Osteoblast (primary cell): ENCODE data around the gene MAN2C1. TPM values are rescaled to one million over a fixed set of nuclear protein-coding genes. Genes with fewer than 3 reads are reported as not detected.

ENCODE experiments used
- DNase-seq: peaks from one replicate; pipeline ENCODE4 v3.0.0; 2011; ENCODE audit warnings: low spot score, mixed read lengths; ENCODE audit not compliant: insufficient read length; ENCODE audit errors: missing footprints
- H2AFZ ChIP-seq: 2 replicates; pipeline ENCODE4 v1.6.0; 2011; ENCODE audit warnings: mild to moderate bottlenecking, low read length
- H3K27ac ChIP-seq: 2 replicates; pipeline ENCODE4 v1.5.1; 2011; ENCODE audit warnings: mild to moderate bottlenecking, low read depth, low read length, moderate library complexity
- H3K27me3 ChIP-seq: 2 replicates; pipeline ENCODE4 v1.6.0; 2012; ENCODE audit warnings: mild to moderate bottlenecking, control low read depth, inconsistent platforms, low read length, moderate library complexity; ENCODE audit not compliant: insufficient read depth
- H3K36me3 ChIP-seq: 2 replicates; pipeline ENCODE4 v1.5.1; 2011; ENCODE audit warnings: mild to moderate bottlenecking, low read length, control low read depth, moderate library complexity; ENCODE audit not compliant: insufficient read depth
- H3K4me1 ChIP-seq: 2 replicates; pipeline ENCODE4 v1.5.1; 2011; ENCODE audit warnings: mild to moderate bottlenecking, low read length, control low read depth, moderate library complexity; ENCODE audit not compliant: insufficient read depth
- H3K4me2 ChIP-seq: 2 replicates; pipeline ENCODE4 v1.6.0; 2011; ENCODE audit warnings: mild to moderate bottlenecking, low read length; ENCODE audit not compliant: insufficient read depth
- H3K4me3 ChIP-seq: fragments of 200-600 bp; sonication (generic); 3 replicates; pipeline ENCODE4 v1.5.1; 2012; ENCODE audit warnings: mild to moderate bottlenecking, low read length, inconsistent platforms; ENCODE audit not compliant: insufficient read depth
- H3K79me2 ChIP-seq: 2 replicates; pipeline ENCODE4 v1.6.0; 2012; ENCODE audit warnings: mild to moderate bottlenecking, low read length, control low read depth, inconsistent platforms; ENCODE audit not compliant: insufficient read depth
- H3K9me3 ChIP-seq: 2 replicates; pipeline ENCODE4 v1.5.1; 2011; ENCODE audit warnings: low read depth, low read length, control low read depth
- H4K20me1 ChIP-seq: 2 replicates; pipeline ENCODE4 v1.6.0; 2012; ENCODE audit warnings: mild to moderate bottlenecking, low read length, control low read depth; ENCODE audit not compliant: insufficient read depth
- total RNA-seq: library from RNA; depleted of rRNA; stranded (reverse); fragments of >200 nt; gene quantifications from 2 replicates; pipeline ENCODE4 v1.2.3, GENCODE V29; 2012
- TF ChIP-seq, protein P1 (sequence below): IDR thresholded peaks from 2 replicates; pipeline ENCODE4 v1.5.1; 2011; ENCODE audit warnings: mild to moderate bottlenecking, low read depth, low read length, moderate library complexity; ENCODE audit errors: extremely low read depth

The MAN2C1 gene
- total RNA-seq, 1 donor = 123 TPM

DNA sequence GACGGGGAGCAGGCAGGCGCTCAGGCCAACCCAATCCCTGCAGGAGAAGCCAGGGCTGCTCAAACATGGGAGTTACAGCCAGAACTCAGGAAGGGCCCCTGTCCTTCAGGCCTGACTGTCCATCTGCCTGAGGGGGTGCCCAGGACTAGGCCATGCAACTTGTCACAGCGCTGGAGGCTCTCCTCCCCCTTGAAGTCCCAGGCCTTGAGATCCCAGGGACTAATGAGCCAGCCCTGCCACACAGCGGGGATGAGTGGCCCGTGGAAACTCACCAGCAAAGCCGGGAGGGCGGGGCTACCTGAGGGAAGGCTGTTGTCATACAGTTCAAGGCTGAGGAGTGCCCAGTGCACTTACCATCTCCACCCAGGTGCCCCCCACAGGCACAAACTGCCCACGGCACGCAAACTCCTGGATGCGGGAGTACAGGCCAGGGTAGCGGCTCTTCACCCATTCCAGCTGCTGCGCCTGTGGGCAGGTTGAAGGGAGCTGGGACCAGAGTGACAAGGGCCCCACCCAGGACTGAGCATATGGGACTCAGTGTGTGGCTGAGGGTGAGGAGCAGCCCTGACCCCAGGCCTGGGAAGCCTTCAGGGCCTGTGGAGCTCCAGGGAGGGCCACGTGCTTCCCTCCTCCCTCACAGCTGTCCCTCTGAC is 6.3 kb downstream of the MAN2C1 start:
- peaks cover under 1% of the 10 kb centered on the region for H3K4me1 ChIP-seq

GRCh38 chr15:75361361-75361988 is 6.9 kb downstream of the MAN2C1 start:
- Histone ChIP-seq H4K20me1 (no peaks in the 10 kb centered on the region), H3K79me2 (no peaks in the 10 kb centered on the region), H3K27me3 (no peaks in the 10 kb centered on the region), H3K4me2 (no peak overlapping the region), H3K4me1 (no peaks in the 10 kb centered on the region), H3K9me3 (no peaks in the 10 kb centered on the region), H3K27ac (no peak overlapping the region), H3K4me3 (no peak overlapping the region), H2AFZ (no peak overlapping the region), H3K36me3 (peaks cover 67% of the 10 kb centered on the region)
- DNase-seq = no peak
- TF ChIP-seq, protein P1, sequence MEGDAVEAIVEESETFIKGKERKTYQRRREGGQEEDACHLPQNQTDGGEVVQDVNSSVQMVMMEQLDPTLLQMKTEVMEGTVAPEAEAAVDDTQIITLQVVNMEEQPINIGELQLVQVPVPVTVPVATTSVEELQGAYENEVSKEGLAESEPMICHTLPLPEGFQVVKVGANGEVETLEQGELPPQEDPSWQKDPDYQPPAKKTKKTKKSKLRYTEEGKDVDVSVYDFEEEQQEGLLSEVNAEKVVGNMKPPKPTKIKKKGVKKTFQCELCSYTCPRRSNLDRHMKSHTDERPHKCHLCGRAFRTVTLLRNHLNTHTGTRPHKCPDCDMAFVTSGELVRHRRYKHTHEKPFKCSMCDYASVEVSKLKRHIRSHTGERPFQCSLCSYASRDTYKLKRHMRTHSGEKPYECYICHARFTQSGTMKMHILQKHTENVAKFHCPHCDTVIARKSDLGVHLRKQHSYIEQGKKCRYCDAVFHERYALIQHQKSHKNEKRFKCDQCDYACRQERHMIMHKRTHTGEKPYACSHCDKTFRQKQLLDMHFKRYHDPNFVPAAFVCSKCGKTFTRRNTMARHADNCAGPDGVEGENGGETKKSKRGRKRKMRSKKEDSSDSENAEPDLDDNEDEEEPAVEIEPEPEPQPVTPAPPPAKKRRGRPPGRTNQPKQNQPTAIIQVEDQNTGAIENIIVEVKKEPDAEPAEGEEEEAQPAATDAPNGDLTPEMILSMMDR = no peak

More for the DNA sequence above, 6.3 kb downstream of the MAN2C1 start:
- Histone ChIP-seq H4K20me1 (peaks cover 4% of the 10 kb centered on the region), H3K36me3 (peaks cover 67% of the 10 kb centered on the region), H3K4me2 (no peak overlapping the region), H3K27me3 (no peaks in the 10 kb centered on the region), H3K27ac (no peak overlapping the region), H2AFZ (no peak overlapping the region), H3K4me3 (no peak overlapping the region), H3K9me3 (no peaks in the 10 kb centered on the region), H3K79me2 (no peaks in the 10 kb centered on the region)
- peak; percentile 71 for DNase-seq
- TF ChIP-seq, protein P1 = no peak

DNA sequence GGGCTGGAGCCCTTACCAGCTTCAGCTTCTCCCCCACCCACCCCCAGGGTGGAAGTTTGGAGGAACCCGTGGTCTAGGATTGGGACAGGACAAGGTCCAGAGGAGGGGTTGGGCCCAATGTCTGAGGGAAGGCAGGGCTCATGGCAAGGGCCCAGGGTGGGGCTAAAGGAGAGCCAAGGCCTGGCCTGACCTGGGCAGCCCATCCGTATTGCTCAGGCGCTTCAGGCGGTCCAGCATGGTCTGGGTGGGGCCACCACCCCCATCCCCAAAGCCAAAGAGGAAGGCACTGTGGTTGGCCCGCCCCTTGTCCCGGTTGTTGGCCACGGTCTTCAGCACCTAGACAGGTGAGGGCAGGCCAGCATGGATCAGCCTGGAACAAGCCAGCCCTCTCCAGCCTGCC is 7.6 kb downstream of the MAN2C1 start:
- no peak for DNase-seq
- Histone ChIP-seq H3K9me3 (no peaks in the 10 kb centered on the region), H3K4me1 (no peaks in the 10 kb centered on the region), H3K4me3 (no peak overlapping the region), H3K27me3 (no peaks in the 10 kb centered on the region), H3K27ac (no peak overlapping the region), H3K36me3 (peaks cover 61% of the 10 kb centered on the region), H3K4me2 (no peak overlapping the region), H2AFZ (no peak overlapping the region), H4K20me1 (no peaks in the 10 kb centered on the region), H3K79me2 (no peaks in the 10 kb centered on the region)
- TF ChIP-seq, protein P1 = no peak

DNA sequence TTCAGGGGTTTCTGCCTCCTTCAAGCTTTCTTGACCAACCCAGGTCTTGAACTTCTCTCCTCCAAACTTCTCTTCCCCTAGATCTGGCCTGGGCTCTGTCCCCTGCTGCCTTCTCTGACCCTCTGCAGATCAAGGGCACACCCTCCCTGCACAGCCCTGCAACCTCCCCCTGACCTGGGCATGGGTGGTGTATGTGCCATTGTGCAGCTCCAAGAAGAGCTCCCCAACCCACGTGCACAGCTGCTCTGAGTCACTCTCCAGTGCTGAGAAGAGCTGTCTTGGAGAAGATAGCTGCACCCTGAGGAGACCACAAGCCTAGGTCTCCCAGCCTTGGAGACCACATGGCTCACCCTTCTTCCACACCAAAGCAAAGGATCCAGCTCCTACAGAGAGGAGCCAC is 8.0 kb downstream of the MAN2C1 start:
- TF ChIP-seq, protein P1 = no peak
- no peak overlapping the region for H3K27ac ChIP-seq
- H3K4me2 ChIP-seq = no peak overlapping the region
- H3K27me3 ChIP-seq = no peaks in the 10 kb centered on the region
- no peak overlapping the region for H3K4me3 ChIP-seq
- no peaks in the 10 kb centered on the region for H4K20me1 ChIP-seq
- H2AFZ ChIP-seq = no peak overlapping the region
- peaks cover 57% of the 10 kb centered on the region for H3K36me3 ChIP-seq
- H3K4me1 ChIP-seq = no peaks in the 10 kb centered on the region
- no peaks in the 10 kb centered on the region for H3K79me2 ChIP-seq
- no peak for DNase-seq
- no peaks in the 10 kb centered on the region for H3K9me3 ChIP-seq
